ENCODE measurements around the gene BCAP31. TPM values are rescaled to one million over a fixed set of nuclear protein-coding genes. Genes with fewer than 3 reads are reported as not detected.

BCAP31 gene
- total and polyA plus RNA-seq, 2 of the 13 experiments (the other 11 are each of a cell fraction or from before 2014, with no cell fraction given) = 139 to 178 TPM

- TF ChIP-seq THAP9 (CRISPR knock-in tag; IDR thresholded peaks at IDR 0.05; ENCODE audit: borderline replicate concordance) (no peak), KDM6A (CRISPR knock-in tag; IDR thresholded peaks at IDR 0.05; ENCODE audit: low read depth) (no peak), TSC22D2 (CRISPR knock-in tag; IDR thresholded peaks at IDR 0.05; ENCODE audit: borderline replicate concordance) (no peak), HNRNPLL (IDR thresholded peaks at IDR 0.05; ENCODE audit: low read depth, low read length, poor library complexity, severe bottlenecking) (no peak), ZBTB46 (CRISPR knock-in tag; IDR thresholded peaks at IDR 0.05; ENCODE audit: borderline replicate concordance) (no peak), ZNF574 (CRISPR knock-in tag; IDR thresholded peaks at IDR 0.05) (no peak), ZNF510 (CRISPR knock-in tag; IDR thresholded peaks at IDR 0.05; ENCODE audit: low read depth) (0 out of 2 replicates have a peak, but pooled peaks have one; percentile 30), TRIM22 (IDR thresholded peaks at IDR 0.05) (no peak), SAP130 (CRISPR knock-in tag; IDR thresholded peaks at IDR 0.05; ENCODE audit: low read depth) (peak; percentile 35; the same call in 1 of the 2 replicates), RBFOX2 (IDR thresholded peaks at IDR 0.05; ENCODE audit: low read depth, low read length) (peak; percentile 51), NR0B2 (CRISPR knock-in tag; IDR thresholded peaks at IDR 0.05) (no peak), ZNF768 (CRISPR knock-in tag; IDR thresholded peaks at IDR 0.05) (no peak), IRF2 (CRISPR knock-in tag; IDR thresholded peaks at IDR 0.05) (no peak), IRX3 (CRISPR knock-in tag; IDR thresholded peaks at IDR 0.05; ENCODE audit: borderline replicate concordance, low read depth) (no peak), ZBTB39 (CRISPR knock-in tag; IDR thresholded peaks at IDR 0.05) (no peak)
Observed at GRCh38 chrX:153685751-153686696, 38.2 kb downstream of the BCAP31 start (continued).

Data from HepG2 (cell line).